ENCODE results near the gene MRPS18C.
A peak's percentile ranks its signal among the peaks of the same experiment; 100 is the strongest.

Gene MRPS18C

DNA sequence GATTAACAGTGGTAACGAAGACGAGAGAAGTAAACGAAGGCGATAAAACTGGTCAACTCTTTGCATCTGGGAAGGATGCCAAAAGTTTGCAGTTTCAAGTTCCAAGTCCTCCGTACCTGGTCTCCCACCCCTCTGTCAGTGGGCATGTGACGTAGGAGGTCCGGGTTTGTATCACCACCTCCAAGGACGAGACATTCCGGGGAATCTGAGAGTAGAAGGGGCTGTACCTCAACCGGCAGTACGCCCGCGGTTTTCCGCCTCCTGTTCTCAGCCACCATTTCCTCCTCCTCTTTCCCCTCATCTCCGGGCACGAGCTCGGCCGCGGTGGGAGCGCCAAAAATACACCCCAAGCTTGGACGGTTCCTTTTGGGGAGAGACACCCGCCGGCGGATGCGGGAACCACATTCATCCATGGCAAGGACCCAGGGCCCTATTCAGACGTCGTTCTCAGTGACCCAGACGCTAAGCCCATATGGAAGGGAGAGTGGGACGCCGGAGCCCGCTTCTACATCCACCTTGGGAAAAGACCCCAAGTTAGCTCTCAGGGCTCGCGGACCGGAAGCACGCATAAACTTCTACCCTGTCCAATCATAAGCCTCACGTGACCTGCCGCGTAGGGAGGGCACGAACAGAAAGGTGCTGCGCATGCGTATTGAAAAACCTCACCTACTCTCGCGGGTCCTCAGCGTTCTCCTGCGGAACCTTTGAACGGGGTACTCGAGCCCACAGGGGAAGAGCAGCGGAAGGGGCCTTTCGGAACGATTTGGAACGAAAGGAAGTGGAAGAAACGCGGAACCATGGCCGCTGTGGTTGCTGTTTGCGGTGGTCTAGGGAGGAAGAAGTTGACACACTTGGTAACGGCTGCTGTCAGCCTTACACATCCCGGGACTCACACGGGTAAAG is at the start of gene MRPS18C, which contains the start of gene HELQ:
MRPS18C (plus strand) TSS at position 778 of the 903 bp plus-strand sequence; CDS start at position 798, 20 bp downstream.
HELQ (minus strand) TSS at position 543 of the 903 bp plus-strand sequence; CDS start at position 413, 130 bp downstream.
- H3K9ac ChIP-seq (ENCODE audit: low read depth, low read length) = peak within 1 kb of the TSS; percentile 84
- H3K36me3 ChIP-seq (ENCODE audit: control insufficient read depth, insufficient read depth, low read length) = peaks cover 48% of the 10 kb centered on the region
- no peaks in the 10 kb centered on the region for H3K9me3 ChIP-seq (ENCODE audit: control insufficient read depth, insufficient read depth, low read length)
- peak within 1 kb of the TSS; percentile 81 for H3K4me3 ChIP-seq (ENCODE audit: low read depth, low read length)
- peak within 1 kb of the TSS; percentile 98 for H3K27ac ChIP-seq (ENCODE audit: low read depth, low read length)
- no peaks in the 10 kb centered on the region; the same call in 1 of the 2 replicates for H3K4me1 ChIP-seq (ENCODE audit: control insufficient read depth, insufficient read depth, low read length)
- no peaks in the 10 kb centered on the region for H3K27me3 ChIP-seq (ENCODE audit: control insufficient read depth, insufficient read depth, low read length)

DNA sequence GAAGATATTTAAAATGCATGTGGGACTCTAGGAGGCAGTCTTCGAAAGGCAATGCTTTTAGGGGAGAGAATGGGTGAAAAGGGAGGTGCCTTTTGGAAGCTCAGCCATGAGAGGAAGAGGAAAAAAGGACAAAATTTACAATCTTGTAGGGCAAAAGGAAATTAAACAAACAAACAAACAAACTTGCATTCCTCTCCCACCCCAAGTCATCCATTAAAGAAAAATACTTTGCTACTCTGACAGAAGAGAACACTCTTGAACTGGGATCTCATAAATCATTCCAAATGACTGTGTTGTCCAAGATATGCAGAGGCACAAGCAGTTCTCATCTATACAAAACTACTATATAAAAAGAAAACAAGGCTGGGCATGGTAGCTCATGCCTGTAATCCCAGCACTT is 47.0 kb upstream of the MRPS18C start:
- H3K9me3 ChIP-seq (ENCODE audit: control insufficient read depth, insufficient read depth, low read length) = no peaks in the 10 kb centered on the region
- H3K9ac ChIP-seq (ENCODE audit: low read depth, low read length) = no peak overlapping the region
- no peaks in the 10 kb centered on the region for H3K27me3 ChIP-seq (ENCODE audit: control insufficient read depth, insufficient read depth, low read length)
- no peaks in the 10 kb centered on the region for H3K4me1 ChIP-seq (ENCODE audit: control insufficient read depth, insufficient read depth, low read length)
- no peak overlapping the region for H3K4me3 ChIP-seq (ENCODE audit: low read depth, low read length)
- no peaks in the 10 kb centered on the region for H3K36me3 ChIP-seq (ENCODE audit: control insufficient read depth, insufficient read depth, low read length)
- no peak overlapping the region for H3K27ac ChIP-seq (ENCODE audit: low read depth, low read length)

DNA sequence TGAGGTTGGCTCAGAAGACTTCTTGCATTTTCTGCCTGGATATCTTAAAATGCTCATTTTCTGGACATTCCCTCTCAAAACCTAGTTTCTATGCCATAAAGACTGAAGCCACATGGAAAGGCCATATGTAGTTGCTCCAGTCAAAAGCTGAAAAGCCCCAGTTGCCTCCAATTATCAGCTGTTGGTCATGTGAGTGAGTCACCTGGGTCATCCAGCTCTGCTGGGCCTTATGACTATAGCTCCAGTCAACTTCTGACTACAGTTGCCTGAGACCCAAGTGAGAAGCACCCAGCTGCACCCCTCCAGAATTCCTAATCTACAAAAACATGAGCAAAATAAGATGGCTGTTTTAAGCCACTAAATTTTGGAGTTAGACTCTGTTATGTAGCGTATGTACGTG is 42.2 kb upstream of the MRPS18C start:
- H3K27ac ChIP-seq (ENCODE audit: low read depth, low read length) = no peak overlapping the region
- no peaks in the 10 kb centered on the region for H3K4me1 ChIP-seq (ENCODE audit: control insufficient read depth, insufficient read depth, low read length)
- no peak overlapping the region for H3K9ac ChIP-seq (ENCODE audit: low read depth, low read length)
- H3K27me3 ChIP-seq (ENCODE audit: control insufficient read depth, insufficient read depth, low read length) = no peaks in the 10 kb centered on the region
- H3K36me3 ChIP-seq (ENCODE audit: control insufficient read depth, insufficient read depth, low read length) = peaks cover 10% of the 10 kb centered on the region
- H3K4me3 ChIP-seq (ENCODE audit: low read depth, low read length) = no peak overlapping the region
- H3K9me3 ChIP-seq (ENCODE audit: control insufficient read depth, insufficient read depth, low read length) = no peaks in the 10 kb centered on the region

DNA sequence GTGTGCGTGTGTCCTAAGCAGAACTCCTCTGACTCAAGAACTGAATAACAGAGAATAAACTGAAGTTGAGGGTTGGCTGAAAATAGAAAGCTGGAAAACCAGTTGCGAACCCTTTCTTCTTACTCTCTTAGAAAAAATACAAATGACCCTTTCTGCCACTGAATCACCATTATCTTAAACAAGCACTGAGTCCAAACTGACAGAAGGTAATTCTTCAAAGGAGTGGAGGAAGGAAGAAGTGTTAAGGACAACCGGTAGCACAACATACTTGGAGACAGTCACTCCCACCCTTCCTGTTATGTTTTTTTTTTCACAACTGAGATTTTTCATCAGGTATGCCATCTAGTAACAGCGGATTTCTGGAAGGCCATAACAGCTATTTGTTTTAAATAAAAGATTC is 38.3 kb upstream of the MRPS18C start:
- Histone ChIP-seq H3K27me3 (ENCODE audit: control insufficient read depth, insufficient read depth, low read length) (no peaks in the 10 kb centered on the region), H3K36me3 (ENCODE audit: control insufficient read depth, insufficient read depth, low read length) (peaks cover 10% of the 10 kb centered on the region), H3K27ac (ENCODE audit: low read depth, low read length) (no peak overlapping the region), H3K4me3 (ENCODE audit: low read depth, low read length) (no peak overlapping the region), H3K9me3 (ENCODE audit: control insufficient read depth, insufficient read depth, low read length) (no peaks in the 10 kb centered on the region), H3K4me1 (ENCODE audit: control insufficient read depth, insufficient read depth, low read length) (no peaks in the 10 kb centered on the region), H3K9ac (ENCODE audit: low read depth, low read length) (no peak overlapping the region)

DNA sequence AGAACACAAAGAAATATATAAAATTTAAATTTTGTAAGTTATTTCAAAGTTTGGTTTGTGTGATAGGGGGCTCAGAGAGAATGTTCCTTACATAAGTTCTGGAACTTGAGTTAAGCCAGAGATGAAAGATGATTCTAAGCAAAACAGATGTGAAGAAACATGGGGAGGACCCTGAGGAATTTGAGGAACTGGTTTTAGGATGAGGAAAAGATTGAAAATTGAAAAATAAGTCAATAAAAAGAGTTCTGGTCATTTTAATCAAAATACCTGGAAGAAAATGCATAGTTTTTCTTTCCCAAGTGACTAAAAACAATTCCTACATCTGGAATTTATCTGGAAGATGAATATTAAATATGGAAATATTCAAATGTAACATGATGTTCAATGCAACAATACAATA is 37.6 kb upstream of the MRPS18C start:
- no peak overlapping the region for H3K4me3 ChIP-seq (ENCODE audit: low read depth, low read length)
- no peaks in the 10 kb centered on the region for H3K27me3 ChIP-seq (ENCODE audit: control insufficient read depth, insufficient read depth, low read length)
- no peak overlapping the region for H3K9ac ChIP-seq (ENCODE audit: low read depth, low read length)
- H3K9me3 ChIP-seq (ENCODE audit: control insufficient read depth, insufficient read depth, low read length) = no peaks in the 10 kb centered on the region
- H3K4me1 ChIP-seq (ENCODE audit: control insufficient read depth, insufficient read depth, low read length) = no peaks in the 10 kb centered on the region
- no peak overlapping the region for H3K27ac ChIP-seq (ENCODE audit: low read depth, low read length)
- peaks cover 10% of the 10 kb centered on the region for H3K36me3 ChIP-seq (ENCODE audit: control insufficient read depth, insufficient read depth, low read length)

DNA sequence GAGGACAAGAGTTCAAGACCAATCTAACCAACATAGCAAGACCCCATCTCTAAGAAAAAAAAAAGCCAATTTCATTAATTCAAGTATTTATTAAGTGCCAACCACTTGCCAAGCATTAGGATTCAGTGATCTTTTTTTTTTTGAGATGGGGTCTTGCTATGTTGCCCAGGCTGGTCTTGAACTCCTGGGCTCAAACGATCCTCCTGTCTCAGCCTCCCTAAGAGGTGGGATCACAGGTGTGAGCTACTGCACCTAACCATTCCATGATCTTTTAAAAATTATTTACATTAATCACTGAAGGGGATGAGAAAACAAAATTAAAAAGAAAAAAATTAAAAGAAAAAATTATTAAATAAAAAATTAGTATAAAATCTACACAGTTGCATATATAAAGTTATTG is 24.7 kb upstream of the MRPS18C start:
- Histone ChIP-seq H3K9me3 (ENCODE audit: control insufficient read depth, insufficient read depth, low read length) (no peaks in the 10 kb centered on the region), H3K27me3 (ENCODE audit: control insufficient read depth, insufficient read depth, low read length) (no peaks in the 10 kb centered on the region), H3K9ac (ENCODE audit: low read depth, low read length) (no peak overlapping the region), H3K27ac (ENCODE audit: low read depth, low read length) (no peak overlapping the region), H3K4me3 (ENCODE audit: low read depth, low read length) (no peak overlapping the region), H3K4me1 (ENCODE audit: control insufficient read depth, insufficient read depth, low read length) (no peaks in the 10 kb centered on the region), H3K36me3 (ENCODE audit: control insufficient read depth, insufficient read depth, low read length) (no peaks in the 10 kb centered on the region)

DNA sequence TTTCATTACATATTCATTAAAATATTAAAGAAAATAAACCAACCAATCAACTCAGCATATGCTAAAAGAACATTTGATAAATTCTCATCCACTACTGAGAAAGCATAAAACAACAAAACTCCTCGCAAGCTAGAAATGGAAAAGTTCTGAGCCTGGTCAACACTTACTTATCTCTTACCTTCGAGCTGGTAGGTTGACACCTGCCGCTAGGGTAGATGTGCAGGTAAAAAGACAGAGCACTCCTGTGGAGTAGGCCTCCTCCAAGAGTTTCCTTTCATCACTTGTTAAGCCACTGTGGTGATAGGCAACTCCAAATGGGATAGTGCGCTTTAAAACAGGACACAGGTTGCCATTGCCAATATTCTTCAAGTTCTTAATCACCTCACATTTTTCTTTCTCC is 19.2 kb upstream of the MRPS18C start:
- Histone ChIP-seq H3K9ac (ENCODE audit: low read depth, low read length) (no peak overlapping the region), H3K4me1 (ENCODE audit: control insufficient read depth, insufficient read depth, low read length) (no peaks in the 10 kb centered on the region), H3K9me3 (ENCODE audit: control insufficient read depth, insufficient read depth, low read length) (no peaks in the 10 kb centered on the region), H3K36me3 (ENCODE audit: control insufficient read depth, insufficient read depth, low read length) (0 out of 2 replicates have a peak, but pooled peaks cover 8% of the 10 kb centered on the region), H3K4me3 (ENCODE audit: low read depth, low read length) (no peak overlapping the region), H3K27me3 (ENCODE audit: control insufficient read depth, insufficient read depth, low read length) (no peaks in the 10 kb centered on the region), H3K27ac (ENCODE audit: low read depth, low read length) (no peak overlapping the region)

DNA sequence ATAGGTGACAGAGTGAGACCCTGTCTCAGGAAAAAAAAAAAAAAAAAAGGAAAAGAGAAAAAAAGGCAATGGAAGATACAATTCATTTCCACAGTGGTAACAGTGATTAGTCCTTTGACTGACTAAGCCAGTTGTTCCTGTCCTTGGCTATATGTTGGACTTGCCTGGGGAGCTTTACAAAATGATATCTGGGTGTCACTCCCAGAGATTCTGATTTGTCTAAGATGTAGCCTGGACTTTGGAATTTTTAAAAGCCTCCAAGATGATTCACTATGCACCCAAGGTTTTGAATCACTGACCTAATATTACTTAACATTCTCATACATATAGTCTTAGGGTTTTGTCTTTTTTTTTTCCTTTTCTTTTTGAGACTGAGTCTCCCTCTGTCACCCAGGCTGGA is 17.1 kb upstream of the MRPS18C start:
- no peak overlapping the region for H3K9ac ChIP-seq (ENCODE audit: low read depth, low read length)
- H3K4me1 ChIP-seq (ENCODE audit: control insufficient read depth, insufficient read depth, low read length) = no peaks in the 10 kb centered on the region
- no peaks in the 10 kb centered on the region for H3K9me3 ChIP-seq (ENCODE audit: control insufficient read depth, insufficient read depth, low read length)
- no peak overlapping the region for H3K4me3 ChIP-seq (ENCODE audit: low read depth, low read length)
- 0 out of 2 replicates have a peak, but pooled peaks cover 11% of the 10 kb centered on the region for H3K36me3 ChIP-seq (ENCODE audit: control insufficient read depth, insufficient read depth, low read length)
- H3K27ac ChIP-seq (ENCODE audit: low read depth, low read length) = no peak overlapping the region
- H3K27me3 ChIP-seq (ENCODE audit: control insufficient read depth, insufficient read depth, low read length) = no peaks in the 10 kb centered on the region

DNA sequence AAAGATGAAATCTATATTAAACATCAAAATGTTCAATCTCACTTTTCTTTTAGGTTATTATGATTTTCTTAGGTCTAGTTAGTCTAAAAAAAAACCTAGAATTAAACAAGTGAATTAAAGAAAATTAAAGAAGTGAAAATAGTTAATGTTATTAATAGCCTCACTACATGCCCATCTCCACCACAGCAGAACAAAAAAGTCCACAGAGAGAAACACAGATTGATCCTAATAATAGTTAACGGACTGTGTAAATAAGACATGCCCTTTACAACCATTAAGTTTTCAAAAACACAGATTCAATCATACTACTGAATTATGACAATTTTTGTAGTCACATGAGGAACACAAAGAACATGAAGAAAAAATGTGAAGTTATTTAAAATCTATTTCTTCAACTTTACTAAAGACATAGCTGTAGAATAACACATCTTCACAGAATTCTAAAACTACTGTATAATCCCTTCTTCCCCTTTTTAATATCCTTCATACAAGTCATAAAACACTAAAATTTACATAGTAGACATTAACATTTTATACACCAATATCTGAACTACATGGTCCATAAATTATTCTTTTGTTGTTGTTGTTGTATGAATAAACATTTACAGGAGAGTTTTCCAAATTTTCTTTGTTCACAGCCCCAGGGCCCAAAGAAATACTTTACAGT is 15.6 kb upstream of the MRPS18C start:
- Histone ChIP-seq H3K27me3 (ENCODE audit: control insufficient read depth, insufficient read depth, low read length) (no peaks in the 10 kb centered on the region), H3K4me3 (ENCODE audit: low read depth, low read length) (no peak overlapping the region), H3K4me1 (ENCODE audit: control insufficient read depth, insufficient read depth, low read length) (no peaks in the 10 kb centered on the region), H3K9me3 (ENCODE audit: control insufficient read depth, insufficient read depth, low read length) (no peaks in the 10 kb centered on the region), H3K36me3 (ENCODE audit: control insufficient read depth, insufficient read depth, low read length) (peaks cover 11% of the 10 kb centered on the region; the same call in 1 of the 2 replicates), H3K9ac (ENCODE audit: low read depth, low read length) (no peak overlapping the region), H3K27ac (ENCODE audit: low read depth, low read length) (no peak overlapping the region)

DNA sequence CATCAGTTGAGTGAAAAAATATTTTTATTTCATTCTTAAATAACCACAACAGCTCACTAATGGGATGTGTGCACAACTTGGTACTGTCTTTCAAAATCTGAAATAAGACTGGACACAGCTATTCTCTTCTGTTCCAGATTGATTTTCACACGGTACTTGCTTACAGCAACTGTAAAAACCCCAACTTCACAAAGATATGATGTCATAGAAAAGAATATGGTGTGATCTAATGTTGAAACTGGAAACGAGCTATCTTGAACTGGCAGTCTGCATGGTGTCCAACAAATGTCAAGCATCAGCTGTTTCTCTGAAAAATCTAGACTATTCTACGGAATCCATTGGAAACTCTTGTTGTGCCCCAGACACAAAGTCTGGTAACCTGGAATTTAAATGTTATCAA is 15.0 kb upstream of the MRPS18C start:
- no peaks in the 10 kb centered on the region for H3K4me1 ChIP-seq (ENCODE audit: control insufficient read depth, insufficient read depth, low read length)
- no peaks in the 10 kb centered on the region for H3K9me3 ChIP-seq (ENCODE audit: control insufficient read depth, insufficient read depth, low read length)
- H3K27ac ChIP-seq (ENCODE audit: low read depth, low read length) = no peak overlapping the region
- H3K36me3 ChIP-seq (ENCODE audit: control insufficient read depth, insufficient read depth, low read length) = peaks cover 11% of the 10 kb centered on the region; the same call in 1 of the 2 replicates
- H3K9ac ChIP-seq (ENCODE audit: low read depth, low read length) = no peak overlapping the region
- no peak overlapping the region for H3K4me3 ChIP-seq (ENCODE audit: low read depth, low read length)
- H3K27me3 ChIP-seq (ENCODE audit: control insufficient read depth, insufficient read depth, low read length) = no peaks in the 10 kb centered on the region

DNA sequence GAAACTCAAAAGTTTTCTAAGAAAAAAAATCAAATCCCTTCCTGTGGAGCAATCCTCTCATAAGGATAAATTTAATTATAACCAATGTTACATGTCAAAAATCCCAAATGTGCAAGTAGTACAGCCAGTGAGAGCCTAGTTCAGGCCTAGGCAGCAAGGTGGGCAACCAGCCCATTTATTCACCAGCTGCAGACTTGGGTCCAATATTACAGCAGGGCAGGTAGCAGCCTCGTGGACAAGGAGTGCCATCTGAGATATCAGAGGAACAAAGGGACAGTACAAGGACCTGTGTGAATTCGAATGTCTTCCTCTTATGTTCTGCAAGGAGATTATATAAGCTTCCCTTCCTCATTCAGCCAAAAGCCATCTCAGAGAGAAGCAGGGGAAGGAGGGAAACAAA is 6.8 kb upstream of the MRPS18C start:
- Histone ChIP-seq H3K4me1 (ENCODE audit: control insufficient read depth, insufficient read depth, low read length) (no peaks in the 10 kb centered on the region), H3K9me3 (ENCODE audit: control insufficient read depth, insufficient read depth, low read length) (no peaks in the 10 kb centered on the region), H3K4me3 (ENCODE audit: low read depth, low read length) (no peak overlapping the region), H3K27ac (ENCODE audit: low read depth, low read length) (no peak overlapping the region), H3K9ac (ENCODE audit: low read depth, low read length) (no peak overlapping the region), H3K36me3 (ENCODE audit: control insufficient read depth, insufficient read depth, low read length) (peaks cover 17% of the 10 kb centered on the region), H3K27me3 (ENCODE audit: control insufficient read depth, insufficient read depth, low read length) (no peaks in the 10 kb centered on the region)
